Panc1 (cell line): Measurements from ENCODE around the gene CNKSR3. TPM values are rescaled to one million over a fixed set of nuclear protein-coding genes. Genes with fewer than 3 reads are reported as not detected.

Source experiments
- ATAC-seq: fragments of 200-7000 bp; cut with Tn5 transposase; 2 replicates; pipeline ENCODE4 v1.9.1; 2020; ENCODE audit warnings: mild to moderate bottlenecking, moderate library complexity
- BruUV-seq: library from RNA; stranded (reverse); fragments of 400-500 nt; replicated peaks from 2 replicates; lab custom pipeline; 2021; lab: Mats Ljungman, UMichigan
- CTCF ChIA-PET: fragments of 300-600 bp; sonication (Branson Sonifier 250); formaldehyde crosslinking; loops from one replicate; lab custom pipeline; 2022; ENCODE audit warnings: antibody characterized with exemption; lab: Charles Lee
- POLR2A ChIA-PET: fragments of 300-600 bp; sonication (Branson Sonifier 250); formaldehyde crosslinking; loops from one replicate; lab custom pipeline; 2022; ENCODE audit warnings: antibody characterized with exemption; lab: Charles Lee
- DNase-seq: peaks from one replicate; pipeline ENCODE4 v3.0.0-alpha.2; 2010; ENCODE audit warnings: low read depth, low spot score
- H3K27ac ChIP-seq: 2 replicates; pipeline ENCODE4 v1.5.1; 2011; ENCODE audit warnings: mild to moderate bottlenecking, low read length, inconsistent platforms
- H3K27me3 ChIP-seq: fragments of 200-500 bp; sonication (Bioruptor generic); 2 replicates; pipeline ENCODE4 v1.6.0; 2014; ENCODE audit warnings: low read length, inconsistent platforms; ENCODE audit not compliant: control insufficient read depth, insufficient read depth
- H3K36me3 ChIP-seq: fragments of 200-500 bp; sonication (Bioruptor generic); 2 replicates; pipeline ENCODE4 v1.5.1; 2014; ENCODE audit warnings: inconsistent platforms, mild to moderate bottlenecking, low read length, moderate library complexity; ENCODE audit not compliant: control insufficient read depth, insufficient read depth
- H3K4me1 ChIP-seq: 2 replicates; pipeline ENCODE4 v1.5.1; 2011; ENCODE audit warnings: inconsistent platforms, mild to moderate bottlenecking, low read length, moderate library complexity; ENCODE audit not compliant: control insufficient read depth, insufficient read depth
- H3K4me3 ChIP-seq, 2 experiments: 2 replicates each; pipeline ENCODE4 v1.5.1; 2011 to 2012; ENCODE audit warnings: low read depth in 2 of 2, low read length in 2 of 2, mild to moderate bottlenecking in 2 of 2, inconsistent platforms in 1 of 2, moderate library complexity in 1 of 2
- H3K9me3 ChIP-seq: fragments of 200-500 bp; sonication (Bioruptor generic); 2 replicates; pipeline ENCODE4 v1.5.1; 2014; ENCODE audit warnings: low read depth, mild to moderate bottlenecking, inconsistent platforms, low read length, moderate library complexity; ENCODE audit not compliant: control insufficient read depth, insufficient read depth
- POLR2AphosphoS5 ChIP-seq: IDR thresholded peaks from 2 replicates; pipeline ENCODE4 v1.6.1; 2012; ENCODE audit warnings: mild to moderate bottlenecking, low read depth, low read length, moderate library complexity
- SIN3A ChIP-seq: IDR thresholded peaks from 2 replicates; pipeline ENCODE4 v1.6.1; 2012; ENCODE audit warnings: low read depth, mild to moderate bottlenecking, low read length, moderate library complexity, borderline replicate concordance; ENCODE audit not compliant: insufficient read depth
- TCF7L2 ChIP-seq: IDR thresholded peaks from 2 replicates; pipeline ENCODE4 v1.6.1; 2011; ENCODE audit warnings: mild to moderate bottlenecking, low read depth, low read length, inconsistent platforms
- in situ Hi-C: cut with HindIII; loops from 2 replicates; pipeline ENCODE4 v1.10.0; 2016; ENCODE audit warnings: low sequenced_read_pairs, low pct_unique_long_range_greater_than_20kb
- intact Hi-C: fragments of 100-400 bp; cut with micrococcal nuclease; formaldehyde crosslinking; loops from one replicate; pipeline ENCODE4 v1.10.0; 2022; ENCODE audit not compliant: unreplicated experiment
- total RNA-seq: library from RNA; stranded (reverse); gene quantifications from one replicate; pipeline ENCODE4 v1.2.1, GENCODE V29; 2021; ENCODE audit not compliant: unreplicated experiment
- TF ChIP-seq, protein P1 (sequence below): fragments of 450-650 bp; IDR thresholded peaks from 2 replicates; pipeline ENCODE4 v1.5.1; 2017; ENCODE audit warnings: mild to moderate bottlenecking
- TF ChIP-seq, protein P2 (sequence below), 2 experiments: IDR thresholded peaks; 2 replicates each; pipeline ENCODE4 v1.6.1; 2011 to 2012; ENCODE audit warnings: low read depth in 2 of 2, control low read depth in 1 of 2, low read length in 1 of 2, mild to moderate bottlenecking in 1 of 2, moderate library complexity in 1 of 2; ENCODE audit not compliant: insufficient read depth in 1 of 2

CNKSR3 gene
- total RNA-seq, 1 experiment from 2014 or later = 18.2 TPM

DNA sequence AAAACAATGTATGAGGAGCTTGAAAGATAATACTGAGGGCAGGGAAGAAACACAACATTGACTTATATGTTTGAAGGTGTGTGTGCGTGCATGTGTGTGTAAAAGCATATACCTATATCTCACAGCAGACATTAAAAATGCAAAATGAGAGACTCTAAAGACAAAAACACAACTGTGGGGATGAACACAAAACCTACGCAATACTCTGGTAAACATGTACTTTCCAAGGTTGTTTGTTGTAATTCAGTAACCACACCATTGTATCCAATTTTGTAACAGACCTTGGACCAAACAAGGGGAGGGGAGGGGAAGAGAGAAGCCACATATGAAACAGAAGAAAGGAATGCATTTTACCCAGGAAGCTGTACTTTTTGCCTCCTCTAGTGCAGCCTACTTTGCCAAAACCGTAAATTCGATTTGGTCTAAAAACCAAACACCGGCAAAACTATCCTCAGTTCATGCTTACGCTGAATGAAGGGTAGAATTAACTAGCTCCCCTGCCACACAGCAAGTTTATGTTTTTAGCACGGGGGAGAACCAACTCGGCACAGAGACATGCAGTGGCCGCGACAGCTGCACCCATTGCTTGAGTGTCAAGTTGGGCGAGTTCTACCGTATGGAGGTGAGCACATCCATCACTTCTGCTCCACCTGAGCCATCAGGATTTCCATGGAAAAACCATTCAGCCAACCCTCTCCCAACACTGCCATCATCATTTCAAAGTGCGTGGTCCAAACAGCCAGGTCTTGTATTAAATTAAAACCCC is 50.0 kb downstream of the CNKSR3 start:
- ChIA-PET POLR2A (no interaction called here), CTCF (no interaction called here)
- TF ChIP-seq, protein P1, sequence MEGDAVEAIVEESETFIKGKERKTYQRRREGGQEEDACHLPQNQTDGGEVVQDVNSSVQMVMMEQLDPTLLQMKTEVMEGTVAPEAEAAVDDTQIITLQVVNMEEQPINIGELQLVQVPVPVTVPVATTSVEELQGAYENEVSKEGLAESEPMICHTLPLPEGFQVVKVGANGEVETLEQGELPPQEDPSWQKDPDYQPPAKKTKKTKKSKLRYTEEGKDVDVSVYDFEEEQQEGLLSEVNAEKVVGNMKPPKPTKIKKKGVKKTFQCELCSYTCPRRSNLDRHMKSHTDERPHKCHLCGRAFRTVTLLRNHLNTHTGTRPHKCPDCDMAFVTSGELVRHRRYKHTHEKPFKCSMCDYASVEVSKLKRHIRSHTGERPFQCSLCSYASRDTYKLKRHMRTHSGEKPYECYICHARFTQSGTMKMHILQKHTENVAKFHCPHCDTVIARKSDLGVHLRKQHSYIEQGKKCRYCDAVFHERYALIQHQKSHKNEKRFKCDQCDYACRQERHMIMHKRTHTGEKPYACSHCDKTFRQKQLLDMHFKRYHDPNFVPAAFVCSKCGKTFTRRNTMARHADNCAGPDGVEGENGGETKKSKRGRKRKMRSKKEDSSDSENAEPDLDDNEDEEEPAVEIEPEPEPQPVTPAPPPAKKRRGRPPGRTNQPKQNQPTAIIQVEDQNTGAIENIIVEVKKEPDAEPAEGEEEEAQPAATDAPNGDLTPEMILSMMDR = no peak
- TF ChIP-seq, protein P2, sequence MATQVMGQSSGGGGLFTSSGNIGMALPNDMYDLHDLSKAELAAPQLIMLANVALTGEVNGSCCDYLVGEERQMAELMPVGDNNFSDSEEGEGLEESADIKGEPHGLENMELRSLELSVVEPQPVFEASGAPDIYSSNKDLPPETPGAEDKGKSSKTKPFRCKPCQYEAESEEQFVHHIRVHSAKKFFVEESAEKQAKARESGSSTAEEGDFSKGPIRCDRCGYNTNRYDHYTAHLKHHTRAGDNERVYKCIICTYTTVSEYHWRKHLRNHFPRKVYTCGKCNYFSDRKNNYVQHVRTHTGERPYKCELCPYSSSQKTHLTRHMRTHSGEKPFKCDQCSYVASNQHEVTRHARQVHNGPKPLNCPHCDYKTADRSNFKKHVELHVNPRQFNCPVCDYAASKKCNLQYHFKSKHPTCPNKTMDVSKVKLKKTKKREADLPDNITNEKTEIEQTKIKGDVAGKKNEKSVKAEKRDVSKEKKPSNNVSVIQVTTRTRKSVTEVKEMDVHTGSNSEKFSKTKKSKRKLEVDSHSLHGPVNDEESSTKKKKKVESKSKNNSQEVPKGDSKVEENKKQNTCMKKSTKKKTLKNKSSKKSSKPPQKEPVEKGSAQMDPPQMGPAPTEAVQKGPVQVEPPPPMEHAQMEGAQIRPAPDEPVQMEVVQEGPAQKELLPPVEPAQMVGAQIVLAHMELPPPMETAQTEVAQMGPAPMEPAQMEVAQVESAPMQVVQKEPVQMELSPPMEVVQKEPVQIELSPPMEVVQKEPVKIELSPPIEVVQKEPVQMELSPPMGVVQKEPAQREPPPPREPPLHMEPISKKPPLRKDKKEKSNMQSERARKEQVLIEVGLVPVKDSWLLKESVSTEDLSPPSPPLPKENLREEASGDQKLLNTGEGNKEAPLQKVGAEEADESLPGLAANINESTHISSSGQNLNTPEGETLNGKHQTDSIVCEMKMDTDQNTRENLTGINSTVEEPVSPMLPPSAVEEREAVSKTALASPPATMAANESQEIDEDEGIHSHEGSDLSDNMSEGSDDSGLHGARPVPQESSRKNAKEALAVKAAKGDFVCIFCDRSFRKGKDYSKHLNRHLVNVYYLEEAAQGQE (IDR thresholded peaks at IDR 0.05; ENCODE audit: insufficient read depth in 1 of 2, low read depth in 2 of 2, low read length in 1 of 2) = no peak
- no peak for ATAC-seq
- no peak overlapping the region for H3K4me3 ChIP-seq
- intact Hi-C loops (no loop called here), in situ Hi-C loops (no loop called here)
- H3K27me3 ChIP-seq = no peaks in the 10 kb centered on the region
- no peaks in the 10 kb centered on the region for H3K9me3 ChIP-seq
- no peaks in the 10 kb centered on the region; the same call in 1 of the 2 replicates for H3K4me1 ChIP-seq
- DNase-seq = no peak
- no TSS peak for BruUV-seq
- no peak overlapping the region for H3K27ac ChIP-seq
- no peaks in the 10 kb centered on the region for H3K36me3 ChIP-seq

GRCh38 chr6:154459513-154459912 is 51.0 kb downstream of the CNKSR3 start:
- BruUV-seq = no TSS peak
- TF ChIP-seq, protein P1 = no peak
- TF ChIP-seq SIN3A (no peak), POLR2AphosphoS5 (no peak), TCF7L2 (no peak)
- TF ChIP-seq, protein P2 (IDR thresholded peaks at IDR 0.05; ENCODE audit: insufficient read depth in 1 of 2, low read depth in 2 of 2, low read length in 1 of 2) = no peak
- H3K9me3 ChIP-seq = no peaks in the 10 kb centered on the region
- no peaks in the 10 kb centered on the region for H3K27me3 ChIP-seq
- CTCF ChIA-PET = no interaction called here
- ATAC-seq (no peak), DNase-seq (no peak)
- H3K4me1 ChIP-seq = no peaks in the 10 kb centered on the region; the same call in 1 of the 2 replicates
- POLR2A ChIA-PET = no interaction called here
- H3K36me3 ChIP-seq = no peaks in the 10 kb centered on the region
- no peak overlapping the region for H3K4me3 ChIP-seq
- intact Hi-C loops (no loop called here), in situ Hi-C loops (no loop called here)
- H3K27ac ChIP-seq = no peak overlapping the region
